H1 (cell line): ENCODE data around the gene CXCR5. TPM values are rescaled to one million over a fixed set of nuclear protein-coding genes. Genes with fewer than 3 reads are reported as not detected.

Experiments used
- CTCF ChIA-PET: fragments of 300-600 bp; sonication (Branson Sonifier 250); formaldehyde crosslinking; loops from one replicate; lab custom pipeline; 2021; ENCODE audit not compliant: partially characterized antibody; lab: Charles Lee
- POLR2A ChIA-PET: fragments of 300-600 bp; sonication (Branson Sonifier 250); formaldehyde crosslinking; loops from one replicate; lab custom pipeline; 2021; ENCODE audit warnings: inconsistent platforms; ENCODE audit not compliant: partially characterized antibody; lab: Charles Lee
- DNase-seq, 2 experiments: peaks; one replicate each; pipeline versions ENCODE4 v3.0.0 to v3.0.0-alpha.2; 2010 to 2022; ENCODE audit warnings: low spot score in 2 of 2, low read depth in 1 of 2, mixed read lengths in 1 of 2
- FAIRE-seq: peaks from 2 replicates; lab custom pipeline; 2011; peaks lifted over from hg19 to GRCh38; lab: Jason Lieb, UNC
- H2AFZ ChIP-seq: 2 replicates; pipeline ENCODE4 v1.8.1; 2012; ENCODE audit warnings: low read length, inconsistent platforms
- H2AK5ac ChIP-seq: 2 replicates; pipeline ENCODE4 v1.6.1; 2013; ENCODE audit warnings: low read depth, low read length
- H2BK120ac ChIP-seq: replicated peaks from 2 replicates; pipeline ENCODE3; 2013; ENCODE audit warnings: low read depth, low read length, inconsistent platforms
- H2BK12ac ChIP-seq: 2 replicates; pipeline ENCODE4 v1.6.1; 2013; ENCODE audit warnings: low read depth, low read length
- H2BK15ac ChIP-seq: 2 replicates; pipeline ENCODE4 v1.6.1; 2013; ENCODE audit warnings: low read length
- H2BK20ac ChIP-seq: 2 replicates; pipeline ENCODE4 v1.6.1; 2013; ENCODE audit warnings: low read length
- H2BK5ac ChIP-seq: 2 replicates; pipeline ENCODE4 v1.6.1; 2013; ENCODE audit warnings: low read depth, low read length
- H3K14ac ChIP-seq: 2 replicates; pipeline ENCODE4 v1.6.1; 2013; ENCODE audit warnings: inconsistent platforms; ENCODE audit not compliant: insufficient read length
- H3K18ac ChIP-seq: 2 replicates; pipeline ENCODE4 v1.6.1; 2013; ENCODE audit warnings: low read length; ENCODE audit errors: extremely low read depth
- H3K23ac ChIP-seq: 2 replicates; pipeline ENCODE4 v1.6.1; 2013; ENCODE audit warnings: inconsistent platforms; ENCODE audit not compliant: insufficient read length
- H3K23me2 ChIP-seq: 2 replicates; pipeline ENCODE4 v1.6.1; 2013; ENCODE audit warnings: low read depth, low read length
- H3K27ac ChIP-seq: 2 replicates; pipeline ENCODE4 v1.6.1; 2011; ENCODE audit warnings: low read depth, low read length, inconsistent platforms
- H3K27me3 ChIP-seq, 4 experiments: replicated peaks in 1 of 4; 1 replicate in 1 of 4; 2 replicates in 3 of 4; pipeline versions ENCODE4 v1.6.1 to v1.8.1; 2011 to 2013; ENCODE audit warnings: low read length in 3 of 4, mild to moderate bottlenecking in 3 of 4, inconsistent platforms in 2 of 4, mixed read lengths in 2 of 4, moderate library complexity in 1 of 4; ENCODE audit not compliant: control insufficient read depth in 3 of 4, insufficient read depth in 3 of 4; ENCODE audit errors: extremely low read depth in 1 of 4
- H3K36me3 ChIP-seq, 4 experiments: 2 replicates each; pipeline versions ENCODE4 v1.6.1 to v1.8.1; 2011 to 2013; ENCODE audit warnings: mild to moderate bottlenecking in 4 of 4, low read length in 3 of 4, moderate library complexity in 2 of 4, control low read depth in 1 of 4, inconsistent platforms in 1 of 4; ENCODE audit not compliant: insufficient read depth in 4 of 4, control insufficient read depth in 2 of 4
- H3K4ac ChIP-seq: replicated peaks from 2 replicates; pipeline ENCODE3; 2013; ENCODE audit warnings: low read length, low read depth, mixed read lengths, inconsistent platforms; ENCODE audit not compliant: insufficient read length
- H3K4me1 ChIP-seq, 4 experiments: replicated peaks in 1 of 4; 1 replicate in 1 of 4; 2 replicates in 3 of 4; pipeline versions ENCODE4 v1.6.1 to v1.8.1; 2011 to 2013; ENCODE audit warnings: low read length in 3 of 4, inconsistent platforms in 2 of 4, mixed read lengths in 1 of 4; ENCODE audit not compliant: insufficient read depth in 4 of 4, control insufficient read depth in 3 of 4
- H3K4me2 ChIP-seq, 2 experiments: 2 replicates each; pipeline versions ENCODE4 v1.6.1 to v1.8.1; 2011 to 2013; ENCODE audit warnings: low read depth in 2 of 2, low read length in 2 of 2, control low read depth in 1 of 2, inconsistent platforms in 1 of 2, mild to moderate bottlenecking in 1 of 2; ENCODE audit not compliant: insufficient read depth in 1 of 2
- H3K4me3 ChIP-seq, 4 experiments: fragments of 200-600, 300-600 bp in 1 of 4; sonication (generic), shearing (Covaris generic), sonication (Bioruptor Twin) in 1 of 4; 2 replicates each; pipeline versions ENCODE4 v1.5.1 to v1.8.1; 2011 to 2016; ENCODE audit warnings: low read length in 4 of 4, low read depth in 3 of 4, control low read depth in 2 of 4, inconsistent platforms in 2 of 4, mild to moderate bottlenecking in 2 of 4, mixed read lengths in 1 of 4, moderate library complexity in 1 of 4; ENCODE audit not compliant: insufficient read depth in 2 of 4; ENCODE audit errors: extremely low read depth in 1 of 4
- H3K56ac ChIP-seq: replicated peaks from 2 replicates; pipeline ENCODE3; 2013; ENCODE audit warnings: low read depth, mild to moderate bottlenecking, mixed read lengths, low read length, inconsistent platforms; ENCODE audit not compliant: insufficient read length
- H3K79me1 ChIP-seq: 2 replicates; pipeline ENCODE4 v1.6.1; 2013; ENCODE audit warnings: low read depth, low read length, control low read depth
- H3K79me2 ChIP-seq, 2 experiments: 2 replicates each; pipeline versions ENCODE4 v1.6.1 to v1.8.1; 2012 to 2013; ENCODE audit warnings: low read length in 2 of 2, mild to moderate bottlenecking in 2 of 2, inconsistent platforms in 1 of 2; ENCODE audit not compliant: insufficient read depth in 2 of 2, control insufficient read depth in 1 of 2
- H3K9ac ChIP-seq, 4 experiments: replicated peaks in 1 of 4; 1 replicate in 1 of 4; 2 replicates in 3 of 4; pipeline versions ENCODE4 v1.6.1 to v1.8.1; 2011 to 2013; ENCODE audit warnings: low read depth in 3 of 4, low read length in 3 of 4, control low read depth in 2 of 4, mild to moderate bottlenecking in 2 of 4, moderate library complexity in 2 of 4, inconsistent platforms in 1 of 4; ENCODE audit errors: extremely low read depth in 1 of 4
- H3K9me3 ChIP-seq, 2 experiments: 2 replicates each; pipeline versions ENCODE4 v1.6.1 to v1.8.1; 2012 to 2013; ENCODE audit warnings: mild to moderate bottlenecking in 2 of 2, moderate library complexity in 2 of 2, control low read depth in 1 of 2, inconsistent platforms in 1 of 2, low read depth in 1 of 2, low read length in 1 of 2, mixed read lengths in 1 of 2; ENCODE audit not compliant: insufficient read depth in 2 of 2
- H4K20me1 ChIP-seq, 2 experiments: replicated peaks in 1 of 2; 2 replicates each; pipeline versions ENCODE3 to v1.8.1; 2011 to 2013; ENCODE audit warnings: inconsistent platforms in 2 of 2, low read length in 2 of 2, mild to moderate bottlenecking in 1 of 2; ENCODE audit not compliant: insufficient read depth in 2 of 2, control insufficient read depth in 1 of 2
- H4K5ac ChIP-seq: 2 replicates; pipeline ENCODE4 v1.6.1; 2013; ENCODE audit warnings: low read length, low read depth, mixed read lengths, inconsistent platforms; ENCODE audit not compliant: insufficient read length
- H4K8ac ChIP-seq: 2 replicates; pipeline ENCODE4 v1.8.0; 2013; ENCODE audit warnings: mild to moderate bottlenecking, moderate library complexity, low read length, inconsistent platforms; ENCODE audit not compliant: insufficient read depth; ENCODE audit errors: extremely low read depth
- H4K91ac ChIP-seq: replicated peaks from 2 replicates; pipeline ENCODE3; 2013; ENCODE audit warnings: low read length, mixed read lengths, inconsistent platforms; ENCODE audit not compliant: insufficient read length
- BCL11A ChIP-seq, 2 experiments: IDR thresholded peaks; one replicate each; pipeline ENCODE4 v1.6.1; 2011; ENCODE audit warnings: low read depth in 2 of 2, low read length in 2 of 2, mild to moderate bottlenecking in 2 of 2
- CEBPB ChIP-seq: IDR thresholded peaks from 2 replicates; pipeline ENCODE4 v1.6.1; 2012; ENCODE audit warnings: low read depth, low read length
- CTBP2 ChIP-seq: IDR thresholded peaks from 2 replicates; pipeline ENCODE4 v1.7.0; 2011; ENCODE audit warnings: borderline replicate concordance, mild to moderate bottlenecking, moderate library complexity, mixed read lengths, low read length; ENCODE audit not compliant: insufficient read depth, insufficient read length
- EGR1 ChIP-seq: IDR thresholded peaks from 2 replicates; pipeline ENCODE4 v1.6.1; 2011; ENCODE audit warnings: low read depth, low read length, borderline replicate concordance
- GABPA ChIP-seq: IDR thresholded peaks from 2 replicates; pipeline ENCODE4 v1.6.1; 2011; ENCODE audit warnings: mild to moderate bottlenecking, low read length, moderate library complexity, borderline replicate concordance; ENCODE audit not compliant: insufficient read depth
- GTF2F1 ChIP-seq: IDR thresholded peaks from 2 replicates; pipeline ENCODE4 v1.6.1; 2012; ENCODE audit warnings: low read depth, low read length, improper control_type of control experiment, borderline replicate concordance
- KDM4A ChIP-seq: IDR thresholded peaks from one replicate; pipeline ENCODE4 v1.7.1; 2012; ENCODE audit warnings: low read depth, mild to moderate bottlenecking, moderate library complexity, low read length, inconsistent platforms; ENCODE audit not compliant: severe bottlenecking
- POLR2A ChIP-seq, 2 experiments: IDR thresholded peaks; 1 replicate in 1 of 2; 2 replicates in 1 of 2; pipeline ENCODE4 v1.6.1; 2011; ENCODE audit warnings: low read depth in 2 of 2, low read length in 2 of 2, mild to moderate bottlenecking in 2 of 2; ENCODE audit errors: control extremely low read depth in 1 of 2
- POLR2AphosphoS5 ChIP-seq: IDR thresholded peaks from 2 replicates; pipeline ENCODE4 v1.6.1; 2011; ENCODE audit warnings: low read depth, low read length
- WGBS, 2 experiments: shearing (Covaris generic) in 1 of 2; methylation state at CpG; one replicate each; pipeline versions ENCODE4 v1.1.6 to v1.1.7; 2013 to 2015; ENCODE audit warnings: low lambda C conversion rate in 2 of 2, mixed read lengths in 2 of 2, inconsistent platforms in 1 of 2, low coverage in 1 of 2, missing lambda C conversion rate in 1 of 2; ENCODE audit not compliant: insufficient replicate concordance in 2 of 2, insufficient coverage in 1 of 2, insufficient read length in 1 of 2; ENCODE audit errors: extremely low coverage in 1 of 2, missing lambda C conversion rate in 1 of 2; 5-methylcytosine and 5-hydroxymethylcytosine counted together
- polyA plus RNA-seq, 7 experiments: library from polyadenylated mRNA; depleted of rRNA in 3 of 7; stranded (reverse) in 5 of 7; unstranded in 2 of 7; fragments of >200 nt in 5 of 7; fragments of 200-250 nt in 2 of 7; gene quantifications; 1 replicate in 5 of 7; 2 replicates in 1 of 7; 4 replicates in 1 of 7; pipeline versions ENCODE4 v1.2.1 to v1.2.3, GENCODE V29; 2011 to 2013; ENCODE audit warnings: missing spikeins in 2 of 7, mixed read lengths in 2 of 7
- total RNA-seq: library from RNA; stranded (reverse); fragmentation: NEBNext Ultra II Directional; extraction: Animal tissue kit (Norgen Biotek cat#: 25700); gene quantifications from 2 replicates; pipeline ENCODE4 v1.2.1, GENCODE V29; 2021

Gene CXCR5
- total and polyA plus RNA-seq, 2 of the 8 experiments (the other 6 are each of a cell fraction or from before 2014, with no cell fraction given): not detected

DNA sequence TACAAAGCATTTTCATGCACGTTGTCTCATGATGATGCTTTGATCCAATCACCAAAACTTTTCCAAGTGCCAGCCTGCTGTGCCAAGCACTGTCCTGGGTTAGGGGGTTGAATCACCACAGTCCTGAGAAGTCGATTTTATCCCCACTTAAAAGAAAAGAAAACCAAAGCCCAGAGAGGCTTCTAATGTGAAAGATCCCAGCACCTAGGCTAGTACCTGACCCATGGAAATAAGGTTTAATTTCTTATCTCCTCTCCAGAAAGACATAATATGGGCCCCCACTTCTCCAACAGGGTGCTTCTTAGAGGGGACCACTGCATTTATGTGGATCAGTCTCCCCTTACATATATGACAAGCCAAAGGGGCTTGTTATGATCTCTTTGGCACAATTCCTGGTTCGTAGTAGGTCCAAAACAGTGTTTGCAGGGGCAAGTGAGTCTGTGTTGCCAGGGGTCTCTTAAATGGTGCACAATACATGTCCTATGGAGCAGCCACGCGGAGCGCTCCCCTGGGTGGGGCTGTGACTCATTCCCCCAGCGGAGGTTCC is 43.9 kb downstream of the CXCR5 start:
- H4K8ac ChIP-seq: no peak overlapping the region
- peaks cover 0 to 6% (median 0%) of the 10 kb centered on the region in 4 experiments; a peak in 3 of 7 replicates for H3K27me3 ChIP-seq
- H4K91ac ChIP-seq: peak overlapping the region; percentile 57
- peaks cover 10 to 37% (median 25%) of the 10 kb centered on the region in 4 experiments for H3K4me1 ChIP-seq
- POLR2A ChIA-PET: interaction anchor here (1.0 to 3.4 kb wide), 3 partner anchors 12 to 137 kb away, joined by 3 to 12 read pairs (median 4); partner anchors contain the start of gene DDX6
- H3K36me3 ChIP-seq: no peaks in the 10 kb centered on the region; a peak in 1 of 8 replicates
- peaks cover 13% of the 10 kb centered on the region for H3K23me2 ChIP-seq
- H3K23ac ChIP-seq: no peak overlapping the region
- H3K4ac ChIP-seq: peak overlapping the region; percentile 27
- H3K27ac ChIP-seq: no peak overlapping the region
- 0 out of 2 replicates have a peak overlapping the region, but pooled peaks have one; percentile 88 for H2BK5ac ChIP-seq
- H2BK12ac ChIP-seq: peak overlapping the region; percentile 39; the same call in 1 of the 2 replicates
- 19% methylated on average over 7 of the region's 7 CpGs; no CpG with 5 or more reads in 1 of the 2 experiments for WGBS, 2 experiments
- no peak overlapping the region for H3K9ac ChIP-seq
- H3K79me2 ChIP-seq: peaks cover 26 to 27% of the 10 kb centered on the region in 2 experiments
- H4K5ac ChIP-seq: no peak overlapping the region
- H3K56ac ChIP-seq: no peak overlapping the region
- no peak for DNase-seq
- TF ChIP-seq EGR1 (no peak), CTBP2 (no peak), GABPA (no peak), GTF2F1 (no peak), CEBPB (no peak), KDM4A (no peak), POLR2A (IDR thresholded peaks at IDR 0.05; ENCODE audit: control extremely low read depth in 1 of 2, low read depth in 2 of 2, low read length in 2 of 2) (no peak), POLR2AphosphoS5 (no peak), BCL11A (IDR thresholded peaks at IDR 0.05; ENCODE audit: low read depth in 2 of 2, low read length in 2 of 2) (no peak)
- peak overlapping the region in 3 of 4 experiments; percentile 86 to 95 (median 88); a peak in 4 of 8 replicates for H3K4me3 ChIP-seq
- peak overlapping the region; percentile 53; the same call in 1 of the 2 replicates for H2BK15ac ChIP-seq
- peaks cover 13 to 24% of the 10 kb centered on the region in 2 experiments for H4K20me1 ChIP-seq
- peaks cover 17% of the 10 kb centered on the region for H3K79me1 ChIP-seq
- H3K14ac ChIP-seq: no peak overlapping the region
- H3K18ac ChIP-seq: 0 out of 2 replicates have a peak overlapping the region, but pooled peaks have one; percentile 53
- H2BK120ac ChIP-seq: peak overlapping the region; percentile 92
- CTCF ChIA-PET: interaction anchor here (0.5 to 7.3 kb wide), 17 partner anchors 9 to 316 kb away, joined by 3 to 100 read pairs (median 3); partner anchors contain the start of genes DDX6 and UPK2
- H3K9me3 ChIP-seq: no peaks in the 10 kb centered on the region
- H3K4me2 ChIP-seq: peak overlapping the region; percentile 57 to 95
- no peak for FAIRE-seq
- no peak overlapping the region for H2AK5ac ChIP-seq
- no peak overlapping the region for H2AFZ ChIP-seq
- no peak overlapping the region for H2BK20ac ChIP-seq
